PC-9 (cell line): ENCODE data around the gene EHBP1. TPM values are rescaled to one million over a fixed set of nuclear protein-coding genes. Genes with fewer than 3 reads are reported as not detected.

Experiments used
- BruUV-seq: library from RNA; stranded (reverse); fragments of 400-500 nt; replicated peaks from 2 replicates; lab custom pipeline; 2021; lab: Mats Ljungman, UMichigan
- CTCF ChIA-PET: fragments of 300-600 bp; sonication (Branson Sonifier 250); formaldehyde crosslinking; loops from one replicate; lab custom pipeline; 2022; ENCODE audit warnings: antibody characterized with exemption; lab: Charles Lee
- POLR2A ChIA-PET: fragments of 300-600 bp; sonication (Branson Sonifier 250); formaldehyde crosslinking; loops from one replicate; lab custom pipeline; 2022; ENCODE audit warnings: antibody characterized with exemption; ENCODE audit not compliant: unreplicated experiment; lab: Charles Lee
- DNase-seq, 2 experiments: peaks; one replicate each; pipeline versions ENCODE4 v3.0.0 to v3.0.0-alpha.2; 2015 to 2022; ENCODE audit warnings: mixed read lengths in 1 of 2
- H2AFZ ChIP-seq: fragments of 200-600 bp; sonication (generic); 2 replicates; pipeline ENCODE4 v1.8.1; 2017; ENCODE audit warnings: antibody characterized with exemption
- H3F3A ChIP-seq: fragments of 200-600 bp; sonication (generic); 2 replicates; pipeline ENCODE4 v1.8.1; 2017; ENCODE audit warnings: antibody characterized with exemption, mild to moderate bottlenecking, low read depth; ENCODE audit not compliant: insufficient read depth
- H3K27ac ChIP-seq: fragments of 200-600 bp; sonication (generic); 2 replicates; pipeline ENCODE4 v1.6.1; 2016; ENCODE audit warnings: mixed run types
- H3K27me3 ChIP-seq: fragments of 200-600 bp; sonication (generic); 2 replicates; pipeline ENCODE4 v1.6.1; 2016; ENCODE audit warnings: low read depth, mixed run types; ENCODE audit not compliant: insufficient read depth
- H3K36me3 ChIP-seq: fragments of 200-600 bp; sonication (generic); 2 replicates; pipeline ENCODE4 v1.6.1; 2016; ENCODE audit warnings: low read depth, mixed run types
- H3K4me1 ChIP-seq: fragments of 200-600 bp; sonication (generic); replicated peaks from 2 replicates; pipeline ENCODE4 v1.6.1; 2016; ENCODE audit warnings: mixed run types; ENCODE audit not compliant: insufficient read depth
- H3K4me2 ChIP-seq: fragments of 200-600 bp; sonication (generic); 2 replicates; pipeline ENCODE4 v1.6.1; 2017; ENCODE audit warnings: mixed run types
- H3K4me3 ChIP-seq: fragments of 200-600 bp; sonication (generic); 2 replicates; pipeline ENCODE4 v1.6.1; 2016; ENCODE audit warnings: mixed run types
- H3K79me2 ChIP-seq: fragments of 200-600 bp; sonication (generic); 2 replicates; pipeline ENCODE4 v1.6.1; 2017; ENCODE audit warnings: low read depth, mixed run types
- H3K9me2 ChIP-seq: fragments of 200-600 bp; sonication (generic); 2 replicates; pipeline ENCODE4 v1.8.1; 2017; ENCODE audit warnings: mild to moderate bottlenecking; ENCODE audit not compliant: insufficient read depth
- H3K9me3 ChIP-seq: fragments of 200-600 bp; sonication (generic); 2 replicates; pipeline ENCODE4 v1.8.1; 2016; ENCODE audit warnings: low read depth; ENCODE audit not compliant: insufficient read depth
- H4K20me1 ChIP-seq: fragments of 200-600 bp; sonication (generic); 2 replicates; pipeline ENCODE4 v1.8.1; 2017; ENCODE audit not compliant: insufficient read depth
- CTCF ChIP-seq: fragments of 200-600 bp; sonication (generic); conservative IDR thresholded peaks from 2 replicates; pipeline ENCODE4 v1.6.1; 2017; ENCODE audit warnings: mixed run types, antibody characterized with exemption, mild to moderate bottlenecking, moderate library complexity
- EZH2 ChIP-seq: fragments of 200-600 bp; sonication (generic); IDR thresholded peaks from 2 replicates; pipeline ENCODE4 v1.8.0; 2017; ENCODE audit warnings: antibody characterized with exemption, low read depth
- intact Hi-C: fragments of 100-400 bp; cut with micrococcal nuclease; formaldehyde crosslinking; loops from one replicate; pipeline ENCODE4 v1.10.0; 2022; ENCODE audit not compliant: unreplicated experiment
- total RNA-seq: library from RNA; stranded (reverse); gene quantifications from 2 replicates; pipeline ENCODE4 v1.2.3, GENCODE V29; 2021

EHBP1 gene
- total RNA-seq, 1 experiment from 2014 or later, result 100 TPM

- H3K79me2 ChIP-seq, result no peaks in the 10 kb centered on the region
- H4K20me1 ChIP-seq, result no peaks in the 10 kb centered on the region
- H3K36me3 ChIP-seq, result no peaks in the 10 kb centered on the region
- CTCF ChIA-PET, result no interaction called here
- POLR2A ChIA-PET, result no interaction called here
- no peaks in the 10 kb centered on the region for H3K4me1 ChIP-seq
- no peak for DNase-seq
- no peak overlapping the region for H3K4me3 ChIP-seq
- 0 out of 2 replicates have a peak overlapping the region, but pooled peaks have one; percentile 1 for H2AFZ ChIP-seq
- no TSS peak for BruUV-seq
- H3K27ac ChIP-seq, result no peak overlapping the region
- TF ChIP-seq CTCF (no peak), EZH2 (no peak)
- H3K9me2 ChIP-seq, result no peaks in the 10 kb centered on the region
- no peaks in the 10 kb centered on the region for H3F3A ChIP-seq
- no peaks in the 10 kb centered on the region for H3K27me3 ChIP-seq
- no peak overlapping the region for H3K4me2 ChIP-seq
- H3K9me3 ChIP-seq, result no peaks in the 10 kb centered on the region
- intact Hi-C loops, result no loop called here
Measured at GRCh38 chr2:63092401-63092800, 386.9 kb downstream of the EHBP1 start.

DNA sequence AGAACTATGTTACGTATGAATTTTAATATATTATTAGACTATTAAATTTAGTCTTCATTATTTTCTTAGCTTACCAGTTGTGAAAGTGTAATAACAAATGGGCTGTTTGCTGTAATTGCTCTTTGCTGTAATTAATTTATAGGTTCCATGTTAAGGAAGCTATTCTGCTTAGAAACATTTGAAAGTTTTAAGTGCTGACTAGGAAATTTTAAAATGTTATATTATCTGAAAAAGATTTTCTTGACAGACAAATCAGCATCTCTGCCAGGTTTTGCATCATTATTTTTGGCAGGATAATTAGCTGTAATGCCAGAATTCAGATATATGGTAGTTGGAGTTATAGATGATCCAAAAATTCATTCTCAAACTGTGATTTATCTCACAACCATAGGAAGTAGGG is 387.3 kb downstream of the EHBP1 start:
- Histone ChIP-seq H3K27ac (no peak overlapping the region), H4K20me1 (no peaks in the 10 kb centered on the region), H2AFZ (no peak overlapping the region), H3K27me3 (no peaks in the 10 kb centered on the region), H3K36me3 (no peaks in the 10 kb centered on the region), H3F3A (no peaks in the 10 kb centered on the region), H3K79me2 (no peaks in the 10 kb centered on the region), H3K4me1 (no peaks in the 10 kb centered on the region), H3K9me3 (no peaks in the 10 kb centered on the region), H3K4me2 (no peak overlapping the region), H3K9me2 (no peaks in the 10 kb centered on the region), H3K4me3 (no peak overlapping the region)
- CTCF ChIA-PET, result no interaction called here
- TF ChIP-seq EZH2 (no peak), CTCF (no peak)
- BruUV-seq, result no TSS peak
- POLR2A ChIA-PET, result no interaction called here
- no peak for DNase-seq
- intact Hi-C loops, result no loop called here

GRCh38 chr2:63093502-63093901 is 388.0 kb downstream of the EHBP1 start:
- no peaks in the 10 kb centered on the region for H3K4me1 ChIP-seq
- no peaks in the 10 kb centered on the region for H3K79me2 ChIP-seq
- H2AFZ ChIP-seq, result no peak overlapping the region
- H3K27ac ChIP-seq, result no peak overlapping the region
- H3K4me3 ChIP-seq, result no peak overlapping the region
- no peaks in the 10 kb centered on the region for H3F3A ChIP-seq
- H3K4me2 ChIP-seq, result no peak overlapping the region
- intact Hi-C loops, result no loop called here
- H4K20me1 ChIP-seq, result no peaks in the 10 kb centered on the region
- no peak for DNase-seq
- H3K9me2 ChIP-seq, result no peaks in the 10 kb centered on the region
- ChIA-PET POLR2A (no interaction called here), CTCF (no interaction called here)
- BruUV-seq, result no TSS peak
- TF ChIP-seq CTCF, result no peak
- TF ChIP-seq EZH2, result no peak
- H3K27me3 ChIP-seq, result no peaks in the 10 kb centered on the region
- H3K36me3 ChIP-seq, result no peaks in the 10 kb centered on the region
- no peaks in the 10 kb centered on the region for H3K9me3 ChIP-seq

Other genes starting within 250 kb of the EHBP1 start
- 7.6 and 11.0 TPM in 2 replicates for gene TMEM17, start 199.5 kb upstream of the EHBP1 start, total RNA-seq